NCI-H187 treated with DMSO at 0.1 percent for 48 hours (cell line): ENCODE measurements around the gene MAN2B2.

Experiments used
- DNase-seq: peaks from one replicate; lab custom pipeline; 2025; lab: John Stamatoyannopoulos, UW

Gene MAN2B2

DNA sequence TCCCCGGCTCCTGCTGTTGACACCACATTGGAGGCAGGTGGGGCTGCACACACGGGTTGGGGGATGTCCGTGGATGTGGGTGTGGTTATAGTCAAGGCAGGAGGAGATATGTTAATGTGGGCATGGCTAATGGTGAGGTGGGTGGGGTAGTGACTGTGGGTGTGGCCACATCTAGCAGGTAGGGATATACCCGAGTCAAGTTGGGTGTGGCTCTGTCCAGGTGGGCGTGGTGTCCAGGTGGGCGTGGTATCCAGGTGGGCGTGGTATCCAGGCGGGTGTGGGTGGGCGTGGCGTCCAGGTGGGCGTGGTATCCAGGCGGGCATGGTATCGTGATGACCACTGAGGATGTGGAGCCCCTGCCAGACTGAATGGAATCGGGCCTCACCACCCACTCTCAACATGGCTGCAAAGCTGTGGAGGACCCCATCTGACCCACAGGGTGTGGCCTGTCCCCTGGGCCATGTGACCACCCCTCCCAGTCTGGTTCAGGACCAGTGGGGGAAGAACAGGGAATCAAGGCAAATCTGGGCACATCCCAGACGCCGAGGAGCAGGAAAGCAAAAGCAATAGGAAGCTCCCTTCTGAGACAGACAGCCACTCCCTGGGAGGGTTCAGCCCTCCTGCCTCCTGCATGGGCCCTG is 21.0 kb downstream of the MAN2B2 start:
- no peak for DNase-seq

DNA sequence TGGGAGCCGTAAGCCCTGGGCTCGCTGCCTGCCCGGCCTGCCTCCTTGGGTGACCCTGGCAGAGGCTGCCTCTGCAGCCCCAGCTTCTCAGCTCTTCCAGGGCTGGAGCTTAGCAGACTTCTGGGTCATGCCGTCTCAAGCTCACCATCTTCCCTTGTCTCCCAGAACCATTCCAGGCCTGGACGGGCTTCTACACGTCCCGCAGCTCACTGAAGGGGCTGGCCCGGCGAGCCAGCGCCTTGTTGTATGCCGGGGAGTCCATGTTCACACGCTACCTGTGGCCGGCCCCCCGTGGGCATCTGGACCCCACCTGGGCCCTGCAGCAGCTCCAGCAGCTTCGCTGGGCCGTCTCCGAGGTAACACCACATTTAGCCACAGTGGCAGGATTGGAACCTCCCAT is 22.0 kb downstream of the MAN2B2 start:
- no peak for DNase-seq

DNA sequence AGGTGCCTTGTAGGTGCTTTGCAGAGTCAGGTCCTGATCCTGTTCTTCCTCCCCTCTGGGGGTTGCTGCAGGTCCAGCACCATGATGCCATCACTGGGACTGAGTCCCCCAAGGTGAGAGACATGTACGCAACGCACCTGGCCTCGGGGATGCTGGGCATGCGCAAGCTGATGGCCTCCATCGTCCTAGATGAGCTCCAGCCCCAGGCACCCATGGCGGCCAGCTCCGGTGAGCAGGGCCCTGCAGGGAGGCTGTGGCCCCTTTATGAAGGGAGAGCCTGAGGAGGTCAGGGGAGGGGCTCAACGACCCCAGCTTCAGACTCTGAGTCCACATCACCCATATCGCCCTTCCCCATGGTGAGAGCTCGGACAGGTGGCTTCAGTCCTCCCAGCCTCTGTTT is 23.1 kb downstream of the MAN2B2 start:
- DNase-seq: no peak

DNA sequence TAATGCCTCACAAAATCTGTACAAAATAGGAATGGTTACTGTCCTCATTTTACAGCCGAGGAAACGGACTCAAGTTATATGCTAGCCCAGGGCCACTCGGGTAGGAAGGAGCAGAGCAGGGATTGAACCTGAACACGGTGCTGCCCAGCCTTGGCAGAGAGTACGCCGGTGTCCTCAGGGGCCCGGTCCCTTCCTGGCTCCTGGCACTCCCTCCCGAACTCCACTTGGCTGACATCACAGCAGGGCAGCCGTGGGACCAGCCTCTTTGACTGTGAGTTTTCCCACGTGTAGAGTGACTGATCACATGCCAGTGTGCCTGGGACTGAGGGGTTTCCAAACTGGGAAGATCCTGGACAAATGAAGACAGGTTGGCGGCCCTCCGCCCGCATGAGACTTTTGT is 23.7 kb downstream of the MAN2B2 start:
- no peak for DNase-seq

DNA sequence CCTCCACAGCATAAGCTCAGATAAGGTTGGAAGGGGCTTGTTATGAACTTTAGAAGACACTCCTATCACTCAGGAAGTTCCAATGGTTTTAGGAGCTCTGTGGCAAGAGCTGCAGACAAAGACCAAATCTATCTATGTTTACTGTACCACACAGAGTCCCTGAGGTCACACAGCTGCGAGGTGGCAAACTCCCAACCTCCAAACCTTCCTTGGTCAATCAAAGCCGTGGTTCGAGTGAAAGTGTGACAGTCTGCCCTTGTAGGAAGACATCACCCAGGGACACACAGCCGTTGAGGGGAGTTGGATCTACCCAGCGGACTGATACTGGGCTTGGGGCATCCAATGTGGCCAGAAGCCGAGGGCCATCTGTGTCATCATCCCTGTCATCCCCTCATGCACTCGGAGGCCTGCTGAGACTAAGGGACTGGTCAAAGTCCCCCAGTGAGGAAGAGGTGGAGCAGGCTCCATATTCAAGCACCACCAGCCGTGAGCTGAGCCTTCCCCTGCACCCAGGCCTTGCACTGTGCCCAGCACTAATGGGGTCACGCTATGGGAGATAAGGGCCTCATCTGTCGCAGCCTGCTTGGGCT is 26.8 kb downstream of the MAN2B2 start:
- no peak for DNase-seq

DNA sequence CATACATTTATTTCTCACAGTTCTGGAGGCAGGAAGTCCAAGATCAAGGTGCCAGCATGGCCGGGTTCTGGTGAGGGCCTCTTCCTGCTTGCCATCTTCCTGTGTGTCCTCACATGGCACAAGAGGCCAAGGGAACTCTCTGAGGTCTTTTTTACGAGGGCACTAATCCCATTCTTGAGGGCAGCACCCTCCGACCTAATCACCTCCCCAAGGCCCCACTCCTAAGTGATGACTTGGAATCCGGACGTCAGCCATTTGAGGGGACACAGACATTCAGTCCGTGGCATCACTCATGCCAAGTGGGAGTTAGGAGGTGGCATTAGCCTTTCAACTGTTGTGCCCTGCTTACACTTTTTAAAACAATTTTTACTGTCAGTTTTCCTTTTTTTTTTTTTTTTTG is 27.3 kb downstream of the MAN2B2 start:
- no peak for DNase-seq

DNA sequence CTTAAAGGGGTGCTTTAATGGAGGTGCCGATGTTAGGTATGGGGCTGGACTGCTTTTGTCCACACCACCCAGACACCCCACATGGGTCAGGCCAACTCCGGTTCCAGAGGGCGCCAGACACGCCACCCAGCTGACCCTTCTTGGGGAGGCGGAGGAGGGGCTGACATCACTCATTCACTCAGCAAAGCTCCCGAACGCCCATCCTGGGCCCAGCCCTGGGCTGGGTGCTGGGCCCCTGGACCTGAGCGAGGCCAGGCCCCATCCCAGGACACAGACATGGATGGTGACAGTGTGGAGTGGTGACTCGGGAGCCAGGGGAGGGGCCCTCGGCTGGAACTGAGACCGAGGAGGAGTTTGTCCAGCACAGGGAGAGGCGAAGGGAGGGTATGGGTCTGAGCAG is 28.1 kb downstream of the MAN2B2 start:
- DNase-seq: no peak

DNA sequence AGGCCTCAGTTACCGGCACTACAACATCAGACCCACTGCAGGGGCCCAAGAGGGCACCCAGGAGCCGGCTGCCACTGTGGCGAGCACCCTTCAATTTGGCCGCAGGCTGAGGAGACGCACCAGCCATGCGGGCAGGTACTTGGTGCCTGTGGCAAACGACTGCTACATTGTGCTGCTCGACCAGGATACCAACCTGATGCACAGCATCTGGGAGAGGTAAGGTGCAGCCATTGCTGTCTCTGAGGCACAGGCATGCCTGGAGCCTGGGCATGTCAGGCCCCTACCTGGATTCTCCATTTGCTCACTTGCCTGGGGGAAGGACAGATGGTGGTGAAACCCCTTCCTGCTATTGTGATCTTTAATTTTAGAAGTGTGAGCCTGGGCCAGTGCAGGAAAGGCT is 30.1 kb downstream of the MAN2B2 start:
- DNase-seq: no peak

DNA sequence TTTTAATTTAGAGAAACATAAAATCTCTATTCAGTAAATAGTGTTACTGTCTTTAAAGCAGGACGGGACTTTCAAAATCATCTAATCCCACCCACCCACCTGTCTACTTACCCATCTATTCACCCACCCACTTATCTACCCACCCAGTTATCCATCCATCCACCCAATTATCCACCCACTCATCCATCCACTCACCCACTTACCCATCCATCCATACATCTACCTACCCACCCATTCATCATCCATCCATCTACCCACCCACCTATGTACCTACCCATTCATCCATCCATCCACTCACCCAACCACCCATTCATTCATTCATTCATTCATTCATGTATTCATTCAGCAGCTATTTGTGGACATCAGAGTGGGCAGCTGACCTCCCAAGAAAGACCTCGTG is 30.6 kb downstream of the MAN2B2 start:
- DNase-seq: no peak

DNA sequence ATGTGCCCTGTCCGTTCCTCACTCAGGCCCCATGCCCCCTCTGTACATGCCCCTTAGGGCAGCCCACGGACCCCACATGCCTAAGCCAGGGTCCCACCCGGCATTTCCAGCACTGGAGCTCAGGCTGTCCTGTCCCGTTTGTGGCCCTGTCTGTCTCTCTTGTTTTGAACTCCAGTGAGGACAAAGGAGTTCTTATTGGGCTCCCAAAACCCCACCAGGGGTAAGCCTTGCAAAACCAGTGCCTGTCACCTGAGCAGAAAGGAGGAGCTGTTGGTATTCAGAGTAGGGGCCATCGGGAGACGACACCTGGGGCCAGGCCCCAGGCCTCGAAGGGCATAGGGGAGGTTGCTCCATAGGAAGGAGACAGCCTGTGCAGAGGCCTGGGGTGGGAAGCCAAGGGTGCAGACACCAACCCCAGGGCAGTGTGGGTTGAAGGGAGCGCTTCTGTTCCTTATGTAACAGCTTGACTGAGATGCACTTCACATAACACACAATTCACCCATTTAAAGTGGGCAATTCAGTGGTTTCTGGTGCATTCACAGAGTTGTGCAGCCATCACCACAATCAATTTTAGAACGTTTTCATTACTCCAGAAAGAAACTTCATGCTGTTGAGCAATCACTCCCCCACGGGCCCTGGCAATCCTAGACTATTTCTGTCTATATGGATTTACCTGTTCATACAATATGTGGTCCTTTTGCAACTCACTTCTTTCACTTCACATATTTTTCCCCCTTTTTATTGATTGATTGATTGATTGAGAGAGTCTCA is 31.7 kb downstream of the MAN2B2 start:
- no peak for DNase-seq

DNA sequence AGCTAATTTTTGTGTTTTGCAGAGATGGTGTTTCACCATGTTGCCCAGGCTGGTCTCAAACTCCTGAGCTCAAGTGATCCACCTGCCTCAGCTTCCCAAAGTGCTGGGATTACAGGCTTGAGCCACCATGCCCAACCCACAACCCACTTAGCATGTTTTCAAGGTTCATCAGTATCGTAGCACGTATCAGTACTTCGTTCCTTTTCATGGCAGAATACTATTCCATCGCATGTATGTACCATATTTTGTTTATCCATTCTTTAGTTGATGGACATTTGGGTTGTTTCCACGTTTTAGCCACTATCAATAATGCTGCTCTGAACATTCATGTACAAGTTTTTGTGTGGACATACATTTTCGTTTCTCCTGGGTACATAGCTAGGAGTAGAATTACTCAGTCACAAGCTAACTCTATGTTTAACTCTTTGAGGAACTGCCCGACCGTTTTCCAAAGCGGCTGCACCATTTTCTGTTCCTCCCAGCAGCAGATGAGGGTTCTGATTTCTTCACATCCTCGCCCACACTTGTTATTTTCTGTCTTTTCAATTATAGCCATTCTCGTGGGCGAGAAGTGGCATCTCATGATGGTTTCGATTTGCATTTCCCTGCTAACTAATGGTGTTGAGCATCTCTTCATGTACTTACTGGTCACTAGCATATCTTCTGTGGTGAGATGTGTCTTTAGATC is 32.5 kb downstream of the MAN2B2 start:
- DNase-seq: no peak

DNA sequence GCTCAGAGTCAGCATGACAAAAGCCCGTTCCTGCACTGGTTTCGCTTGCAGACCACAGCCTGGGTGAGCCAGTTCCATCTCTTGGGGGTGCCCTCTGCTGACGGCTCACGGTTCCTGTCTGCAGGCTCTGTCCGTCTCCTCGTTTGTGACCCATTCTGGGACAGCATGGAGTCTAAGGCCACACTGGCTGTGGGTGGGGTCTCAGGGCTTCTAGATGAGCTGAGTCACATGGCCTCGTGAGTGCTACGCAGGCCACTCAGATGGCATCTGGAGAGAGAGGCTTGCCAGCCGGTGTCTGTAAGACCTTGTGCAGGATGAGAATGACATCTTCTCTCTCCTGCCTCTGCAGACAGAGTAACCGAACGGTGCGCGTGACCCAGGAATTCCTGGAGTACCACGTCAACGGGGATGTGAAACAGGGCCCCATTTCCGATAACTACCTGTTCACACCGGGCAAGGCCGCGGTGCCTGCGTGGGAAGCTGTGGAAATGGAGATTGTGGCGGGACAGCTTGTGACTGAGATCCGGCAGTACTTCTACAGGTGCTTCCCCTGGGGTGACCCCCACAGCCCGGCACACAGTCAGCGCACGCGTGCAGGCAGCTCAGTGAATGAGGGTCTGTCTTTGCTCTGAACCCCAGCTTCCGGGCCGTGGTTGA is 33.9 kb downstream of the MAN2B2 start:
- no peak for DNase-seq

DNA sequence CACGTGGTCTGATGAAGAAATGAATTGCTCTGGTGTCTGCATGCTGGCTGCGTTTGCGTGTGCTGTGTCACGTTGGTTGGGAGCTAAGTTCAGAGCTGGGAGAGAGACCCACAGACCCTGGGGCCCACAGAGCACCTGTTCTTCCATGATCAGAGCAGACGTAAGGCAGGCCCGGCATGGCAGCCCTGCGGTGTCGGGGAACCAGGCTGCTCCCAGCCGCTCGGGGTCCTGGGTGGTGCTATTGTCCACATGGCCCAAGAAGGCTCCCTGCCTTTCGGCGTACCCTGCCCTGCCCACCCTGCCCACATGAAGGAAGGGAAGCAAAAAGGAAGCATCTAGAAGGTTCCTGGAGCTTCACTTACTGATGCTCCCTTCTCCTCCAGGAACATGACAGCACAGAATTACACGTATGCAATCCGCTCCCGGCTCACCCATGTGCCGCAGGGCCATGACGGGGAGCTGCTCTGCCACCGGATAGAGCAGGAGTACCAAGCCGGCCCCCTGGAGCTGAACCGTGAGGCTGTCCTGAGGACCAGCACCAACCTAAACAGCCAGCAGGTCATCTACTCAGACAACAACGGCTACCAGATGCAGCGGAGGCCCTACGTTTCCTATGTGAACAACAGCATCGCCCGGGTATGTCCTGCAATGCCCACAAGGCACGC is 34.6 kb downstream of the MAN2B2 start:
- DNase-seq: no peak

DNA sequence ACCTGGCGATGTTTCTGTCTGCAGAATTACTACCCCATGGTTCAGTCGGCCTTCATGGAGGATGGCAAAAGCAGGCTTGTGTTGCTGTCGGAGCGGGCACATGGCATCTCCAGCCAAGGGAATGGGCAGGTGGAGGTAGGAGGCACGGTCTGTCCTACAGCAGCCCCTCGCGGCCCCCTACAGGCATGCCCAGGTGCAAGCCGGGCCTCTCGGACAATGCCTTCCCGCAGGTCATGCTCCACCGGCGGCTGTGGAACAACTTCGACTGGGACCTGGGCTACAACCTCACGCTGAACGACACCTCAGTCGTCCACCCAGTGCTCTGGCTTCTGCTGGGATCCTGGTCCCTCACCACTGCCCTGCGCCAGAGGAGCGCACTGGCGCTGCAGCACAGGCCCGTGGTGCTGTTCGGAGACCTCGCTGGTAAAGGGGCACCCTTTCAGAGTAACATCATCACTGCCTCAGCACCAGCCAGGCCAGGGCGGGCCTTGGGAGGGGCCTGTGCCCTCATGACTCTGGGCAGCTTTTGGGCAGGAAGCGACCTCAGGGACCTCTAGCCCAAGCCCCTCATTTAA is 36.0 kb downstream of the MAN2B2 start:
- no peak for DNase-seq

DNA sequence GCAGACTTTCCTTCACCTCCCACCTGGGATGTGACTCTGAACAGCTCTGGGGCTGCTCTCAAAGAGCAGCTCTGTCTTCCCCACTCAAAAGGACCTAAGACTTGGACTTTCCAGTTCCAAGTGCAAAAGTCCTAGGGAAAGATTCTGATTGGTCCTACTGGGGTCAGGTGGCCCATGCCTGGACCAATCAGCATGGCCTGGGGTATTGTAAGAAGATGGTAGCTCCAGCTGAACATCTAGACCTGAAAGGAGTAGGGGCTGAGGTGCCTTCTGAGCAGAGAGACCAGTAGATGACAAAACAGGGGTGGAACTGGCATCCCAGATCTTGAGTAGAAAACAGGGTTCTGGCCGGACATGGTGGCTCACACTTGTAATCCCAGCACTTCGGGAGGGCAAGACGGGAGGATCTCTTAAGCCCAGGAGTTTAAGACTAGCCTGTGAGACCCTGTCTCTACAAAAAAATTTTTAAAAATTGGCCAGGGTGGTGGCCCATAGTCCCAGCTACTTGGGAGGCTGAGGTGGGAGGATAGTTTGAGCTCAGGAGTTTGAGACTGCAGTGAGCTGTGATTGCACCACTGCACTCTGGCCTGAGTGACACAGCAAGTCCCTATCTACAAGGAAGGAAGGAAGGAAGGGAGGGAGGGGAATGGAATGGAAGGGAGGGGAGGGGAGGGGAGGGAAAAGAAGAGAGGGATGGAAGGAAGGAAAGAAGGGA is 38.1 kb downstream of the MAN2B2 start:
- no peak for DNase-seq

DNA sequence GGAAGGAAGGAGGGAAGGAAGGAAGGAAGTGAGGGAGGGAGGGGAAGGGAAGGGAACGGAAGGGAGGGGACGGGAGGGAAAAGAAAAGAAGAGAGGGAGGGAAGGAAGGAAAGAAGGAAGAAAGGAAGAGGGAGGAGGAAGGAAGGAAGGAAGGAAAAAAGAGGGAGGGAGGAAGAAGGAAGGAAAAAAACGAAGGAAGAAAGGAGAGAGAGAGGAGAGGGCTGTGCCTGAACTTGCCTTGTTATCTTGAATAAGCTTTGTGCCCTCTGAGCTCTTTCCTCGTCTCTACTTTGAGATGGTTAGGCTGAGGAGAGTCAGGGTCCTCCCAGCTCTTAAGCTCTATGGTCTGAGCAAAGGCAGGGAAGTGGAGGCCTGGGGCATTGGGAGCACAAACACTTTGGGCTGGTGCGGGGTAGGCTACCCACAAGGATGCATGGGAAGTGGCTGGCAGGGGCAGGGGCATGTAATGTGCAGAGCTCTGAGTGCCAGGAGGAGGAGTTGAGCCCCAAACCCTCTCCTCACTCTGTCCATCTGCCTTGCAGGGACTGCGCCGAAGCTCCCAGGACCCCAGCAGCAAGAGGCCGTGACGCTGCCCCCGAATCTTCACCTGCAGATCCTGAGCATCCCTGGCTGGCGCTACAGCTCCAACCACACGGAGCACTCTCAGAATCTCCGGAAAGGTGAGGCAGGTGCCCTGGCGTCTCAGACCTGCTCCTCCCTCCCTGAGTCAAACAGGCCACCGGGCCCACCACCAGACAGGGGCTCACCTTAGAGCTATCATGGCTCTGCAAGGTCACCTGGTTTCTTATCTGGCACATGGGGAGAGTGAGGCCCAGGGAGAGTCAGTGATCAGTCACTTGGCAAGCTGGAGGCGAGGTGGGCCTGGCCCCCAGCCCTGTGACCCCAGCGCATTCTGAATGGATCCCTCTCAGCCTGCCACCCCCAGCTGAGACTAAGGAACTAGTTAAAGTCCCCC is 39.0 kb downstream of the MAN2B2 start:
- DNase-seq: no peak

DNA sequence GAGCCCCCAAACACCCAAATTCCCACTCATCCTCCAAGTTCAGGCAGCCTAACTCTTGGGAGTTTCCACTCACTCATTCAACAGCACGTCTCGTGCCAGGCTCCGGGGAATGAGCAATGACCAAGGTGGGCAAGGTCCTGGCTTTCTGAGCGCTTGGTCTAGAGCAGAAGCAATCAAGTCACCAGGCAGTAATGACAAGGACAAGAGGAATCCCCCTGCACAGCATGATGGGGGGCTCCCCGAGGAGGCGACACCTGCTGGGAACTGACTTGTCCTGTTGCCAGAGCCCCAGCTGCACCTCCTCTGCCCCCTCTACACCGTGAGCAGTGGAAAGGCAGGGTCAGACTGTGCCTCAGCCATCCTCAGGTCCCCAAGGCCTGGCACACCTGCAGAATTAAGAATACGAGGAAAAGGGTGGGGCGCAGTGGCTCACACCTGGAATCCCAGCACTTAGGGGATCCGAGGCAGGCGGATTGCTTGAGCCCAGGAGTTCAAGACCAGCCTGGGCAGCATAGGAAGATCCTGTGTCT is 39.8 kb downstream of the MAN2B2 start:
- no peak for DNase-seq

DNA sequence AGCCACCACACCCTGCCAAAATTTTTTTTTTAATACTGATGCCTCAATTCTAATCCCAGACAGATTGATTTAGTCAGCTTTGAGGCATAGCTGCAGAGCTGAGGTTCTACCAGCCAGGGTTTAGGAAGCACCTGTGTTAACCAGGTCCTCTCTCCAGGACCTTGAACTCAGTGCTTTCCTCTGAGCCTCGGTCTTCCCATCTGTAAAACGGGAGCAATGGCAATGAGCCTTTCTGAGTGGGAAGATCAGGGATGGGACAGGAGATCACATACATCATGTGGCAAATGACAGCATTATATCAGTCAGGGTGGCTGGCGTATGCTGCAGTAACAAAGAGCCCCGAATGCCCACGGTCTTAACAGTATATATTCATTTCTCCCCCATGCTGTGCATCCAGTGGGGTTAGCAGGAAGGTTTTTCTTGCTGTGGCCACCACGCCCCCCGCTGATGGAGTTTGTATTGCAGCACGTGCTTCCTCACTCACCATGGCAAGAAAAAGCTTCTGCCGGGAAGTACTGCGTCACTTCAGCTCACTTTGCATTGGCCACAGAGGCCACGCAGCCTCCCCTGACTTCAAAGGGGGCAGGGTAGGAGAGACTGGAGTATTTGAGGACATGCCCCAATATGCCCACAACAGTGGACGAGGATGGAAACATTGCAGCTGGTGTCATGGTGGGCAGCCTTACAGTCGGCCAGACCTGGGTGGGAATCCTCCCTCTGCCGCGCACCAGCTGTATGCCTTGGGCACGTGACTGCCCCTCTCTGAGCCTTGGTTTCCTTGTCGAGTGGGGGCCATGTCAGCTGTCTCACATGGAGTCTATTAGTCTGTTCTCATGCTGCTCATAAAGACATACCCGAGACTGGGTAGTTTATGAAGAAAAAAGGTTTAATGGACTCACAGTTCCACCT is 41.4 kb downstream of the MAN2B2 start:
- DNase-seq: no peak
